K562 (cell line): Measurements from ENCODE around the gene COL16A1. TPM values are rescaled to one million over a fixed set of nuclear protein-coding genes. Genes with fewer than 3 reads are reported as not detected.

ENCODE experiments used
- ATAC-seq: fragments of 200-7000 bp; cut with Tn5 transposase; 3 replicates; pipeline ENCODE4 v1.9.1; 2020; ENCODE audit warnings: moderate library complexity
- BruUV-seq: library from RNA; stranded (reverse); fragments of 400-500 nt; replicated peaks from 2 replicates; lab custom pipeline; 2021; lab: Mats Ljungman, UMichigan
- CTCF ChIA-PET: fragments of 300-600 bp; formaldehyde crosslinking; extraction: SDS; loops from one replicate; lab custom pipeline; 2021; ENCODE audit warnings: low intra/inter-chr PET ratio; lab: Yijun Ruan, JAX
- POLR2A ChIA-PET: fragments of 300-600, 350-650 bp; sonication (Branson Sonifier 250); formaldehyde crosslinking; extraction: SDS; loops from one replicate; lab custom pipeline; 2021; ENCODE audit warnings: antibody characterized with exemption, inconsistent platforms; lab: Yijun Ruan, JAX
- DNase-seq, 4 experiments: peaks; one replicate each; pipeline versions ENCODE4 v3.0.0 to v3.0.0-alpha.2; 2011 to 2018; ENCODE audit warnings: low spot score in 3 of 4, mixed read lengths in 3 of 4; ENCODE audit errors: extremely low read depth in 1 of 4
- FAIRE-seq: peaks from 2 replicates; lab custom pipeline; 2011; peaks lifted over from hg19 to GRCh38; lab: Jason Lieb, UNC
- H2AFZ ChIP-seq: 2 replicates; pipeline ENCODE4 v1.6.0; 2011; ENCODE audit warnings: low read depth, low read length, control low read depth, inconsistent platforms
- H3K27ac ChIP-seq: fragments of 200-600 bp; 3 replicates; pipeline ENCODE4 v1.8.0; 2011; ENCODE audit warnings: low read depth, mild to moderate bottlenecking, control low read depth, inconsistent platforms, low read length, moderate library complexity, mixed read lengths; ENCODE audit errors: extremely low read depth
- H3K27me3 ChIP-seq, 2 experiments: fragments of 300-600 bp in 1 of 2; 2 replicates in 1 of 2; 3 replicates in 1 of 2; pipeline versions ENCODE4 v1.6.0 to v1.8.0; 2011; ENCODE audit warnings: inconsistent platforms in 2 of 2, low read length in 2 of 2, mild to moderate bottlenecking in 1 of 2, mixed read lengths in 1 of 2, moderate library complexity in 1 of 2; ENCODE audit not compliant: control insufficient read depth in 2 of 2, insufficient read depth in 2 of 2
- H3K36me3 ChIP-seq: fragments of 300-600 bp; 3 replicates; pipeline ENCODE4 v1.8.0; 2011; ENCODE audit warnings: mild to moderate bottlenecking, low read length, inconsistent platforms; ENCODE audit not compliant: control insufficient read depth, insufficient read depth
- H3K4me1 ChIP-seq, 2 experiments: fragments of 200-600 bp in 1 of 2; replicated peaks in 1 of 2; 2 replicates in 1 of 2; 3 replicates in 1 of 2; pipeline versions ENCODE4 v1.5.1 to v1.8.0; 2011; ENCODE audit warnings: inconsistent platforms in 2 of 2, low read length in 2 of 2, mild to moderate bottlenecking in 1 of 2, mixed read lengths in 1 of 2, moderate library complexity in 1 of 2; ENCODE audit not compliant: control insufficient read depth in 2 of 2, insufficient read depth in 2 of 2
- H3K4me2 ChIP-seq: 2 replicates; pipeline ENCODE4 v1.6.1; 2011; ENCODE audit warnings: low read length, control low read depth, inconsistent platforms, mixed read lengths; ENCODE audit not compliant: insufficient read depth
- H3K4me3 ChIP-seq: fragments of 200-600 bp; sonication (generic), shearing (Covaris generic); 2 replicates; pipeline ENCODE4 v1.5.1; 2016; ENCODE audit warnings: control low read depth, inconsistent platforms
- H3K79me2 ChIP-seq: fragments of 200-600 bp; 3 replicates; pipeline ENCODE4 v1.8.0; 2011; ENCODE audit warnings: low read length, inconsistent platforms; ENCODE audit not compliant: control insufficient read depth, insufficient read depth
- H3K9ac ChIP-seq, 2 experiments: 2 replicates each; pipeline versions ENCODE4 v1.6.0 to v1.6.1; 2011; ENCODE audit warnings: low read depth in 2 of 2, low read length in 2 of 2, control low read depth in 1 of 2, inconsistent platforms in 1 of 2, mild to moderate bottlenecking in 1 of 2, mixed read lengths in 1 of 2; ENCODE audit not compliant: insufficient read depth in 1 of 2
- H3K9me1 ChIP-seq: one replicate; pipeline ENCODE4 v1.6.0; 2011; ENCODE audit warnings: inconsistent platforms, mild to moderate bottlenecking, low read length, moderate library complexity; ENCODE audit not compliant: control insufficient read depth, insufficient read depth
- H3K9me3 ChIP-seq: replicated peaks from 2 replicates; pipeline ENCODE4 v1.5.1; 2011; ENCODE audit warnings: low read depth, low read length, inconsistent platforms; ENCODE audit not compliant: control insufficient read depth, insufficient read depth
- H4K20me1 ChIP-seq: replicated peaks from 2 replicates; pipeline ENCODE4 v1.6.1; 2011; ENCODE audit warnings: low read length, inconsistent platforms, mixed read lengths; ENCODE audit not compliant: control insufficient read depth, insufficient read depth
- MAX ChIP-seq: sonication (generic); formaldehyde crosslinking; IDR thresholded peaks from 2 replicates; pipeline ENCODE4 v1.9.0; 2022; ENCODE audit warnings: mild to moderate bottlenecking, missing genetic modification reagents
- MYC ChIP-seq, 2 experiments: fragments of 250-450 bp in 1 of 2; sonication (Bioruptor Pico) in 1 of 2; IDR thresholded peaks; 2 replicates each; pipeline versions ENCODE4 v1.5.1 to v1.6.1; 2012 to 2021; ENCODE audit warnings: low read depth in 2 of 2, borderline replicate concordance in 1 of 2, improper control_type of control experiment in 1 of 2, low read length in 1 of 2, mild to moderate bottlenecking in 1 of 2, moderate library complexity in 1 of 2
- OTX1 ChIP-seq: fragments of 450-650 bp; formaldehyde crosslinking; IDR thresholded peaks from 2 replicates; pipeline ENCODE4 v1.4.0; 2022; ENCODE audit warnings: mild to moderate bottlenecking
- PHB ChIP-seq: fragments of 250-450 bp; sonication (Bioruptor Pico); IDR thresholded peaks from 2 replicates; pipeline ENCODE4 v1.5.0; 2021
- STAG1 ChIP-seq: sonication (generic); formaldehyde crosslinking; IDR thresholded peaks from 2 replicates; pipeline ENCODE4 v1.5.0; 2020; ENCODE audit warnings: missing genetic modification reagents, borderline replicate concordance
- ZFP36 ChIP-seq: fragments of 150-350 bp; IDR thresholded peaks from 2 replicates; pipeline ENCODE4 v1.6.1; 2018; ENCODE audit warnings: low read length, low read depth; ENCODE audit not compliant: partially characterized antibody
- ZSCAN32 ChIP-seq: fragments of 450-650 bp; formaldehyde crosslinking; IDR thresholded peaks from 2 replicates; pipeline ENCODE4 v1.4.0; 2020; ENCODE audit warnings: mild to moderate bottlenecking, moderate library complexity
- WGBS: fragments of 100-300 bp; shearing (Covaris generic); methylation state at CpG from one replicate; pipeline ENCODE4 v1.1.6; 2016; ENCODE audit warnings: low coverage, mixed read lengths; ENCODE audit not compliant: insufficient coverage; ENCODE audit errors: missing lambda C conversion rate; 5-methylcytosine and 5-hydroxymethylcytosine counted together
- in situ Hi-C: fragments of 300-500 bp; cut with MboI; formaldehyde crosslinking; loops from 4 replicates; pipeline ENCODE4 v1.15.0; 2018; ENCODE audit warnings: inconsistent platforms, mixed read lengths
- intact Hi-C: fragments of 100-400 bp; cut with micrococcal nuclease; formaldehyde crosslinking; loops from 2 replicates; pipeline ENCODE4 v1.14.2; 2022
- polyA plus RNA-seq, 8 experiments: library from polyadenylated mRNA; depleted of rRNA in 4 of 8; stranded (reverse) in 5 of 8; unstranded in 3 of 8; fragments of >200 nt; fragmentation: Nextera tagmentation in 2 of 8; fragmentation: Illumina TruSeq in 1 of 8; extraction: Ambion mirVana in 2 of 8; extraction: Trizol in 1 of 8; gene quantifications; 2 replicates each; pipeline versions ENCODE4 v1.2.1 to v1.2.3, GENCODE V29; 2011 to 2014; ENCODE audit warnings: inconsistent platforms in 1 of 8, missing spikeins in 1 of 8
- total RNA-seq, 7 experiments: library from RNA; depleted of rRNA in 6 of 7; stranded (reverse); fragments of >200 nt in 6 of 7; fragmentation: Illumina TruSeq in 2 of 7; extraction: Trizol in 2 of 7; gene quantifications; 2 replicates each; pipeline versions ENCODE4 v1.2.1 to v1.2.3, GENCODE V29; 2011 to 2021; ENCODE audit warnings: low replicate concordance in 1 of 7

The COL16A1 gene
- total and polyA plus RNA-seq, 9 of the 15 experiments (the other 6 are each of a cell fraction or from before 2014, with no cell fraction given): 0.11 to 0.60 (median 0.11) TPM; not detected in 6

DNA sequence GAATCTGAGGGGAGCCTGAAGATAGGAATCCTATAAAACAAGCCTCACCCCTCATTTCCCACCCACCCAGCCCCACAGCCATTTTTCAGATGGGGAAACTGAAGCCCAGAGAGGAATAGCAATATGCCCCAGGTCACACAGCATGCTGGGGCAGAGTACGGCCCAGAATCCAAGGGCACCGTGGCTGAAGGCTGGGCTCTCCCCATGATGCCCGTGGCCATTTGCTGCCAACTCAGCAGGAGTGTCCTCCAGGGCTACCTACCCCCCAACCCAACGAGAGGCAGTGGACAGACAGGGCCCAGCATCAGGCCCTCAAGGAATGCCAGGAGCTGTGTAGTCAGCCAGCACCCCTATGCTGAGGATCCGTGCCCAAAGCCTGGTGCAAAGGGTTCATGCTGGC is 8.5 kb downstream of the COL16A1 start:
- Histone ChIP-seq H2AFZ (no peak overlapping the region), H3K9me3 (no peaks in the 10 kb centered on the region), H4K20me1 (peaks cover 27% of the 10 kb centered on the region; the same call in 1 of the 2 replicates), H3K4me2 (no peak overlapping the region), H3K36me3 (no peaks in the 10 kb centered on the region), H3K27me3 (peaks cover 0 to 51% of the 10 kb centered on the region in 2 experiments; a peak in 4 of 5 replicates), H3K9me1 (no peaks in the 10 kb centered on the region), H3K79me2 (no peaks in the 10 kb centered on the region), H3K27ac (no peak overlapping the region), H3K4me3 (no peak overlapping the region), H3K9ac (0 out of 4 replicates have a peak overlapping the region, but pooled peaks of 1 of the 2 experiments have one; percentile 13), H3K4me1 (peaks cover 0 to 14% of the 10 kb centered on the region in 2 experiments; a peak in 3 of 5 replicates)
- 2% methylated on average over 5 of the region's 5 CpGs for WGBS
- FAIRE-seq (no peak), ATAC-seq (no peak), DNase-seq (no peak)
- POLR2A ChIA-PET: interaction anchor here (0.6 kb wide), 2 partner anchors 13 to 1831 kb away, joined by 4 to 5 read pairs; no protein-coding TSS in a partner anchor
- no TSS peak for BruUV-seq
- CTCF ChIA-PET: no interaction called here
- intact Hi-C loops: no loop called here
- in situ Hi-C loops: no loop called here
- peak; percentile 19 for TF ChIP-seq ZFP36
- no peak for TF ChIP-seq MAX (CRISPR knock-in tag)

- Histone ChIP-seq H2AFZ (no peak overlapping the region), H4K20me1 (peaks cover 28% of the 10 kb centered on the region; the same call in 1 of the 2 replicates)
- CTCF ChIA-PET: no interaction called here
- in situ Hi-C loops: no loop called here
- no peak for TF ChIP-seq STAG1 (CRISPR knock-in tag)
- TF ChIP-seq OTX1: no peak
- TF ChIP-seq MYC (IDR thresholded peaks at IDR 0.05; ENCODE audit: low read depth, low read length): no peak
- TF ChIP-seq MYC (CRISPR knock-in tag; IDR thresholded peaks at IDR 0.05; ENCODE audit: borderline replicate concordance, low read depth): no peak
- TF ChIP-seq PHB: no peak
- TF ChIP-seq ZSCAN32: no peak
- TF ChIP-seq, all 486 proteins: peak for 0
- Histone ChIP-seq H3K36me3 (no peaks in the 10 kb centered on the region), H3K27me3 (peaks cover 0 to 51% of the 10 kb centered on the region in 2 experiments; a peak in 4 of 5 replicates), H3K9me1 (no peaks in the 10 kb centered on the region), H3K4me1 (peaks cover 0 to 14% of the 10 kb centered on the region in 2 experiments; a peak in 3 of 5 replicates), H3K4me3 (no peak overlapping the region), H3K9ac (peak overlapping the region in 1 of 2 experiments; percentile 33; a peak in 1 of 4 replicates), H3K9me3 (no peaks in the 10 kb centered on the region), H3K4me2 (no peak overlapping the region), H3K79me2 (no peaks in the 10 kb centered on the region), H3K27ac (no peak overlapping the region)
- WGBS: 24% methylated on average over 8 of the region's 8 CpGs
- DNase-seq: no peak
- ATAC-seq: no peak
- FAIRE-seq: no peak
- POLR2A ChIA-PET: interaction anchor here (0.6 to 2.6 kb wide), 3 partner anchors 9 to 1832 kb away, joined by 4 to 13 read pairs (median 7); partner anchors contain the start of gene COL16A1
- intact Hi-C loops: no loop called here
- BruUV-seq: no TSS peak
These were observed 8.9 kb downstream of the COL16A1 start for GRCh38 chr1:31694964-31695313.
